Loucy (cell line): Measurements from ENCODE around the gene ADAM8.

Source experiments
- H2AFZ ChIP-seq: fragments of 200-600 bp; sonication (generic); 2 replicates; pipeline ENCODE4 v1.6.0; 2016; ENCODE audit warnings: antibody characterized with exemption, mild to moderate bottlenecking, low read length, moderate library complexity
- H3F3A ChIP-seq: fragments of 200-600 bp; 2 replicates; pipeline ENCODE4 v1.6.0; 2016; ENCODE audit warnings: antibody characterized with exemption, low read depth, mild to moderate bottlenecking
- H3K27me3 ChIP-seq: fragments of 200-600 bp; sonication (generic); 2 replicates; pipeline ENCODE4 v1.6.1; 2014; ENCODE audit warnings: low read length, mild to moderate bottlenecking; ENCODE audit not compliant: insufficient read depth, poor library complexity, severe bottlenecking
- H3K36me3 ChIP-seq: fragments of 200-600 bp; sonication (generic); 2 replicates; pipeline ENCODE4 v1.6.1; 2016; ENCODE audit warnings: low read length; ENCODE audit not compliant: insufficient read depth
- H3K4me1 ChIP-seq: fragments of 200-600 bp; sonication (generic); 2 replicates; pipeline ENCODE4 v1.5.1; 2014; ENCODE audit warnings: low read length, mild to moderate bottlenecking; ENCODE audit not compliant: insufficient read depth, poor library complexity, severe bottlenecking
- H3K4me2 ChIP-seq: fragments of 200-600 bp; sonication (generic); 2 replicates; pipeline ENCODE4 v1.6.0; 2014; ENCODE audit warnings: antibody characterized with exemption, low read length, low read depth, mild to moderate bottlenecking; ENCODE audit not compliant: poor library complexity, severe bottlenecking
- H3K4me3 ChIP-seq: fragments of 200-600 bp; sonication (generic); 2 replicates; pipeline ENCODE4 v1.5.1; 2014; ENCODE audit warnings: low read length, mild to moderate bottlenecking, mixed read lengths; ENCODE audit not compliant: poor library complexity, severe bottlenecking
- H3K79me2 ChIP-seq: fragments of 200-600 bp; sonication (generic); 2 replicates; pipeline ENCODE4 v1.6.1; 2014; ENCODE audit warnings: low read length; ENCODE audit not compliant: insufficient read depth
- H3K9ac ChIP-seq: fragments of 200-600 bp; sonication (generic); 2 replicates; pipeline ENCODE4 v1.6.0; 2014; ENCODE audit warnings: mild to moderate bottlenecking, low read depth, low read length, moderate library complexity; ENCODE audit not compliant: poor library complexity, severe bottlenecking
- H3K9me2 ChIP-seq: fragments of 200-600 bp; sonication (generic); replicated peaks from 2 replicates; pipeline ENCODE4 v1.6.1; 2016; ENCODE audit warnings: low read depth, low read length, mixed read lengths
- H3K9me3 ChIP-seq: fragments of 200-600 bp; sonication (generic); 2 replicates; pipeline ENCODE4 v1.6.1; 2014; ENCODE audit warnings: mild to moderate bottlenecking, antibody characterized with exemption, low read length, low read depth; ENCODE audit not compliant: insufficient read depth
- H4K20me1 ChIP-seq: fragments of 200-600 bp; sonication (generic); 2 replicates; pipeline ENCODE4 v1.6.0; 2014; ENCODE audit warnings: antibody characterized with exemption, low read length, mild to moderate bottlenecking; ENCODE audit not compliant: insufficient read depth, poor library complexity, severe bottlenecking
- CTCF ChIP-seq: fragments of 200-600 bp; sonication (generic); conservative IDR thresholded peaks from 2 replicates; pipeline ENCODE4 v1.5.1; 2014; ENCODE audit warnings: mild to moderate bottlenecking, antibody characterized with exemption, low read length
- EZH2phosphoT487 ChIP-seq: fragments of 200-600 bp; IDR thresholded peaks from 2 replicates; pipeline ENCODE4 v1.6.1; 2018; ENCODE audit warnings: antibody characterized with exemption, mild to moderate bottlenecking, moderate library complexity, borderline replicate concordance

ADAM8 gene

GRCh38 chr10:133231244-133231945, 45.3 kb downstream of the ADAM8 start:
- H3K4me1 ChIP-seq, result no peaks in the 10 kb centered on the region
- no peaks in the 10 kb centered on the region for H3K36me3 ChIP-seq
- peaks cover 4% of the 10 kb centered on the region; the same call in 1 of the 2 replicates for H3K9me3 ChIP-seq
- H3K9ac ChIP-seq, result no peak overlapping the region
- H3K4me3 ChIP-seq, result no peak overlapping the region
- H3F3A ChIP-seq, result no peaks in the 10 kb centered on the region
- no peaks in the 10 kb centered on the region for H3K27me3 ChIP-seq
- no peak for TF ChIP-seq CTCF
- TF ChIP-seq EZH2phosphoT487, result no peak
- H3K79me2 ChIP-seq, result no peaks in the 10 kb centered on the region
- no peaks in the 10 kb centered on the region for H3K9me2 ChIP-seq
- H4K20me1 ChIP-seq, result no peaks in the 10 kb centered on the region
- no peak overlapping the region for H2AFZ ChIP-seq
- no peak overlapping the region for H3K4me2 ChIP-seq

- H3K4me3 ChIP-seq, result no peak overlapping the region
- no peaks in the 10 kb centered on the region for H3K9me2 ChIP-seq
- no peaks in the 10 kb centered on the region for H3K79me2 ChIP-seq
- no peak overlapping the region for H3K4me2 ChIP-seq
- no peak overlapping the region for H3K9ac ChIP-seq
- no peak for TF ChIP-seq EZH2phosphoT487
- no peak for TF ChIP-seq CTCF
- no peaks in the 10 kb centered on the region for H3K4me1 ChIP-seq
- peaks cover 4% of the 10 kb centered on the region; the same call in 1 of the 2 replicates for H3K9me3 ChIP-seq
- H3F3A ChIP-seq, result no peaks in the 10 kb centered on the region
- no peak overlapping the region for H2AFZ ChIP-seq
- H4K20me1 ChIP-seq, result no peaks in the 10 kb centered on the region
- no peaks in the 10 kb centered on the region for H3K36me3 ChIP-seq
- no peaks in the 10 kb centered on the region for H3K27me3 ChIP-seq
Observed at GRCh38 chr10:133230387-133231195, 46.1 kb downstream of the ADAM8 start.

- H3F3A ChIP-seq, result no peaks in the 10 kb centered on the region
- H3K9me3 ChIP-seq, result peaks cover 4% of the 10 kb centered on the region; the same call in 1 of the 2 replicates
- no peak within 1 kb of the TSS for H3K9ac ChIP-seq
- H3K4me1 ChIP-seq, result no peaks in the 10 kb centered on the region
- no peaks in the 10 kb centered on the region for H4K20me1 ChIP-seq
- no peak within 1 kb of the TSS for H3K4me3 ChIP-seq
- no peaks in the 10 kb centered on the region for H3K9me2 ChIP-seq
- H3K4me2 ChIP-seq, result no peak within 1 kb of the TSS
- no peaks in the 10 kb centered on the region for H3K36me3 ChIP-seq
- H2AFZ ChIP-seq, result no peak within 1 kb of the TSS
- TF ChIP-seq EZH2phosphoT487, result no peak
- no peak for TF ChIP-seq CTCF
- H3K79me2 ChIP-seq, result no peaks in the 10 kb centered on the region
- H3K27me3 ChIP-seq, result no peaks in the 10 kb centered on the region
Observed at GRCh38 chr10:133230044-133230361, 46.7 kb downstream of the ADAM8 start, which contains the start of gene UTF1. Gene UTF1, plus strand, starts transcription at chr10:133230217. Its CDS starts 72 bp downstream, at chr10:133230289.
